M059J (cell line): ENCODE data around the gene MAGI2. TPM values are rescaled to one million over a fixed set of nuclear protein-coding genes. Genes with fewer than 3 reads are reported as not detected.

Experiments
- DNase-seq: peaks from one replicate; pipeline ENCODE4 v3.0.0-alpha.2; 2012; ENCODE audit warnings: low read depth
- total RNA-seq: library from RNA; depleted of rRNA; stranded (reverse); fragments of >200 nt; shearing (Covaris generic); gene quantifications from 2 replicates; pipeline ENCODE4 v1.2.3, GENCODE V29; 2014

MAGI2 gene
- total RNA-seq, 1 experiment from 2014 or later = 1.2 TPM

DNA sequence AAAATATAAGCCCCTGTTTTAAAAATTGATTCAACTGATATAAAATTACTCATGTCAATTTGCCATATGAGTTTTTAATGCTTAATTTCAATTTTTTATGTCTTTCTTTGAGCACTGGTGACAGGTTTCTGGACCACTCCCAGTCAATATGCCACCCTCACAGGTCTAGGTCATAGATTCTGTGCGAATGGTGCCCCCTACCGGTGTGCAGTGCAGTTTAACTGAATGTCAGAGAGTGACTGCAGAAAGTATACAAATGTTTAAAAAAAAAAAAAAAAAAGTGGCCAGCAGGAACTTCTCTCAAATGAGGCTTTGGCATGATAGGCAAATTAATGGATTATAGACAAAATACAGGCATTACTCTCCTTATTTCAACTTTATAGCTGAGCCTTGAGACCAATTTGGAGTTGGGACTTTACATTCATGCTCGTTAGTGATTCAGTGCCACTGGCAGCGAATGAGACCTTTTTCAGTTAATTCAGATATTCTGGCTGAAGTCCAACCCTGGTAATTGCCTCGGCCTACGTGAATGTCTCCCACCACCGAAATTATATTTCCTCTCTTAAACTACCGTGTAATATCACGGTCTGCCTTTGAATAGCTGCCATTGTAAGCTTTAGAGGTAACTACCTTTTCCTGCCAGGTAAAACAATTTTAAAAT, 1227.3 kb downstream of the MAGI2 start:
- peak; percentile 66 for DNase-seq

DNA sequence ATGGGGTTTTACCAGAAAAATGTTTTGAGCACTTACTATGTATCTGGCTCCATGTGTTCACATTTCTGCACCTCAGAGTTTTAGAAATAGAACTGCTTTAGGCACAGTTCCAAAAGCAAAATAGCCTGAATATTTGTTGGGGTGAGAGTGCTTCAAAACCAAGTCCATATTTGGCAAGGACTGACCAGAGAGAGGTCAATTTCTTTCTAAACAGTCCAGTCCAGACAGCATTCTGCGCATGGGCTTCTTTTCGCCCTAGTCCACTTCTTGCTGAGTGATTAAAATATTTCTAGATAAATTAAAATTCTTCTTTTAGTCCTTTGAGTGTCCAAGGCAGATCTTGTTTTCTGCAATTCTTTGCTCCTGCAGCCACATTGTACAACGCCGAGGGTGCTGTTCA, 1227.9 kb downstream of the MAGI2 start:
- DNase-seq = peak; percentile 9

DNA sequence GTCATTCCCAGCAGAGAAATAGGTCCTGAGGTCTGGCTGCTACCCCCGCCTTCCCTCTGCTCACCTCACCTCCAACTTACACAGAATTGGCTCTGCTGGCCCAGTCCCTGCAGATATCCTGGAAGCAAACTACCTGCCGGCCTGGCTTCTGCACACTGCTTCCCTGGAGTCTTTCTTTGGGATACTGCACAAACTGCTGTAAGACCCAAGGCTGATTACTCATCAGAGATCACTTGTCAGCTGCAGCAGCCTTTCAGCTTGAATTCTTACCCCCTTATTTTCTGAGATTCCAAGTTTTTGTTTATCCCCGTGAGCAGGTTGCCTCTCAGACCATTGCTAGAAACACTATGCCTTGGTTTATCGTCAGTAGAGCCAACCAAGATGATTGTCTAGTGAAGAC, 1228.5 kb downstream of the MAGI2 start:
- peak; percentile 37 for DNase-seq

DNA sequence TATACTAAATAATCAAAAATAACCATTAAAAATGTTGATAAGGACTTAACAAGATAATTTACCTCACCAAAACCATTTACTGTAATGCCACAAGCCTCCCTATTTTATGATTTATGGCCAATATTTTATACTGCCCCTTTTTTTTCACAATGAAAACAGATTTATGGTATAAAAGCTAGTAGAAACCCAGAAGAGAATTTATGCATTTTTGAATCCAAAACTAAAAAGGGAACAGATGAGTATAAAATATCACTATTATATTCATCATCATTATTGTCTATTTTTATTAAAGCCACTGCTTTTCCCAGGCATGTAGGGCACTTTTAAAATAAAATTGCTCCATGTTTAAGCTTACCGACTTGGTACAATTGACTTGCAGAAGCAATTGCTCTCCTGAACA, 1229.9 kb downstream of the MAGI2 start:
- DNase-seq = no peak

DNA sequence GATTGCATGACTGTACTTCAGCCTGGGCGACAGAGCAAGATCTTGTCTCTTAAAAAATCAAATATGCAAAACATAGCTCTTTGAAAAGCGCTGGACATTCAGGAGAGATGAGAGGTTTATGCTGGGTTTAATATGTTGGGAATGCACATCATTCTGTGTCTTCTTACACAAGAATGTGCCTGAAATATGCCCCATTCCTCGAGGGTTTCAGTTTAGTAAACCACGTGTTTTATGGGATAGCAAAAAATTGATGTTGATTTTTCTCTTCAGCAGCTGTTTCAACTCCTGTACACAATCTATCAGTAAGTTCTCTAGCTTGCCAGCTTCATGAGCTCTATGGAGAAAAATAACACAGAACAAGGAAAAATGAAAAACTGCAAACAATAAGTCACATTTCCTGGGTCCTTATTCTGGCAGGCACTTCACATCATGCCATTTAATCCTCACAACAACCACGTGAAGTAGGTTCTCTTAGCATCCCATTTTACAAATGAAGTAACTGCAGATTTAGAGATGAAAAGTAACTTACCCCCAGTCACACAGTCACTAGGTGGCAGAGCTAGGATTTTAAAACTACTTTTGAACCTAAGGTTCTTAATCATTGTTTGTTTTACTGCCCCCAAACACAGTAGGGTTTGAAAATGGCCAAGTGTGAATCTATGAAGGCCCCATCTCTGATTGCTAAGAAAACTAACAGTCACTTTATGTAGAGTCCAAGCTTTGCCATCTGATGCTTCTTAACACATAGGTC, 1231.3 kb downstream of the MAGI2 start:
- DNase-seq = no peak

DNA sequence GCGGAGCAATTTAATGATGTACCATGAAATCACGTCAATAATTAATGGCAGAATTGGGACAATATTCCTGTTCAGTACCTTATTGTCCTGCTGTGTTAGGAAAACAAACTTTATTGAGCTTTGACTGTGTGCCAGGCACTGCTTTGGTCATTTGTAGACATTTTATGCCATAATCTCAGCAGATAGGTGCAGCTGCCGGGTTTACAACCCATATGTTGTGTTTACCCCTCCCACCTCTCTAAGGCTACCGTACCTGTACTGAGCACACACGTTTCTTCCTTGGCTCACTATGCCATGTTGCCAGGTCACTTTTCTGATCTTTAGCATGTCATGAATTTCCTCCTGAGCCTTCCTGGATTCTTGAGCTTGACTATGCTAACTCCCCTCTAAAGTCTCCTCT, 1232.7 kb downstream of the MAGI2 start:
- DNase-seq = no peak

DNA sequence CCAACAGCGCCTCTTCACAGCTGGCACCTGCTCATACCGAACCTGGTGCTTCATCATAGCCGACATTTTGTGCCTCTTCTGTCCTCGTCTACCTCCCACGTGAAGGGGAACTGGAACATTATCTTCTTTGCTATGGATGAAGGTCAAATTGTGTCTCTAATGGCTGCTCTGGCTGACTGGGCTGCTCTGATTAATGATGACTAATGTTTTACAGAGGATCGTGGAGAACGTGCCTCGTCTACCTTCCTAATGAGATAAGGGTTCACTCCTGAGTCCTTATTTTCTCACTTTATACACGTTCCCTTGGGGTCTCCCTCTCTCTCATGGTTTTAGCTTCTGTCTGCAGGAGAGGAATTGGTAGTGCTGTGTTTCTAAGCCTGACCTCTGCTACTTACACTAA, 1234.6 kb downstream of the MAGI2 start:
- DNase-seq = peak; percentile 36

DNA sequence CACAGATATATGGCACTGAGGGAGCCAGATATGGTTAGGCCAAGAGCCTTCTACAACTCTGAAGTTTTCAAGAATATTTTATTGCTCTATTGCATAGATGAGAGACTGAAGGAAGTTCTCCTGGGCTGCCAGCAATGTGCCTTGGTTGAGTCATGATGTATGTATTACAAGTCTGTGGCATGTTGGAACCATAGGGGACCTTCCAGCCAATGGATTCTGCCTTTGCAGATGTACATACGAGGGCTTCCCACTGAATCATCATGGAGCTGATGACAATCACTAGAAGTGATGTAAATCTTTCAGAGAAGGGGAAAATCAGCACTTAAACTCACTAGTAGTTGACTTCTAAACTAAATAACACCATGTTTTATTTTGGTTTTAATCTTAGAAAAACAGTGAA, 1235.4 kb downstream of the MAGI2 start:
- DNase-seq = no peak

DNA sequence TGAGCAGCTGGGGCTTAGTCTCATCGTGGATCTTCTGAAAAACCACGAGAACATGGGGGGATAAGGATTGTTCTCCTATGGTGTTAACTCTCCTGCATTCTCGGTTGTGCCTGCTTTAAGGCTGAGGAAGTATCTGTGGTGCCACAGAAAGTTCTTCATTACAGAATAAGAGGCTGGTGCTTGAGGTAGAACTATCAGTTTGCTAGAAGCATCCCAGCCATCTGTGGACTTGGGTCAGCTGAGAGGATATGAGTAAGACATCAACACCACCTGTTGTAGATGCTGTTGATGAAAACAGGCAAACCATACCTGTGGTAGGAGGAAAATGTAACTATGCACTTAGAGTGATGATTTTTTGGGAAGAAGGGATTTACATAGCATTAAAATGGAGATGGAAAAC, 1238.3 kb downstream of the MAGI2 start:
- DNase-seq = no peak

DNA sequence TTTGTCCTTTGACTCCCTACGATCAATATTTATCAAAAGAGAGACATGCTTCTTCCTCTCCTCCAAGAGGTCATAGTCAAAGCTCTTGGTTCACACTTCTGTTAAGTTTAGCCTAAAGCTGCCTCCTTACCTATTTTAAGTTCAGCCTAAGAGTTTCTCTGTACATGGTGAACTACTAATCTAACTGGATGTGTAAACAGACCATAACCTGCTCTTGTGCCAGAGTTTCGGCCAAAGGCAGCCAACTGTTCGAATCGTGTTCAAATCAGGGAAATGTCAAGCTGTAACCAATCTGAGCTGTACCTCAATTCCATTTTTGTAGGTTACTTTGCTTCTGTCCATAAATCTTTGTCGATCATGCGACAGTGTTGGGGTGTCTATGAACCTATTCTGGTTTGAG, 1240.1 kb downstream of the MAGI2 start:
- no peak for DNase-seq

DNA sequence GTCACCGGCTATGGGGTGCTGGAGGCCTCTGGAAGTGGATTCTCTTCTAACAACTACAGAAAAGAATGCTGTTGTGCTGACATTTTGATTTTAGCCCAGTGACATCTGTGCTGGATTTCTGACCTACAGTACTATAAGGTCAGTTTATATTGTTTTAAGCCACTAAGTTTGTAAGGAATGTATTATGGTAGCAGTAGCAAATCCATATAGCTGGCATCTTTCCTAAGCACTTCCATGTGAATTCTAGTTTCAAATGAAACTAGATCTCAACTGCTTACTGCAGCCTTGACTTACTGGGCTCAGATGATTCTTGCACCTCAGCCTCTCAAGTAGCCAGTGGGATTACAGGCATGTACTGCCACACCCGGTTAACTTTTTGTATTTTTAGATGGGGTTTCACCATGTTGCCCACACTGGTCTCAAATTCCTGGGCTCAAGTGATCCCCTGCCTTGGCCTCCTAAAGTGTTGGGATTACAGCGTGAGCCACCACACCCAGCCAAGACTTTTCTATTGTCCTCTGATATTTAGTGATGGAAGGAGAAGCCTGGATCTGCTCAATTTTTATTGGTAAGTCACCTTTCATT, 1240.9 kb downstream of the MAGI2 start:
- DNase-seq = no peak

DNA sequence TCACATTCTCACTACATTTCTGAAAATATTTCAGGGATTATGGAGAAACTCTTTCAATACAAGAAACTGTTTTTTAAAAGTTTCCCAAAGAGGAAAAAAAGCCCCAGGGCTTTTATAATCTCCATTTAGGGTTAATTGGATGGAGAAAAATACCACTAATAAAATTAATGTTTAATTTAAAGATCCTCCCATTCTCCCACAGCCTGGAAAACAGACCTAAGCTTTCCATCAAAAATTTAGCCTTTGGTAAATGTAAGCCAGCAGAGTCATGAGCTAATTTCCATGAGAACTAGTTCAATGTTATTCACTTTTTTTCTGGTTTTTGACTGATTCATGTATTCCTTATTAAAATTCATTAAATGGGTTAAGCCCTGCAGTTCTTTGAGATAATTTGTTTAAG, 1246.2 kb downstream of the MAGI2 start:
- no peak for DNase-seq

DNA sequence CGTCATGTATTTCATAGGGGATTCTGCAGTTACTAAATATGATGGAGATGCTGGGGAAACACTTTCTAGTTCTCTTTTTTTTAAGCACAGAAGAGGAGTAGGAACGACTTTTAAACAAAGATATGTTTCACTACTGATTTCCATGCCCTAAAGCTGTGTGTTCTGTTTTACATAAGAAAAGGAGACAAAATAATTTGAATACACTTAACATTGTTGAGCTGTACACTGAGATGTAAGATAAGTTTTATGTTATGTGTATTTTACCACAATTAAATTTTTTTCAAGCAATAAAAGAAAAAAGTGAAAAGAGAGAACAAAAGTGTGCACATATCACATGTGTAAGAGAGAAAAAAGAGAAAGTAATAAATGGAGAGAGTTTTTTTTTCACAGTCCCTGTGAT, 1246.7 kb downstream of the MAGI2 start:
- no peak for DNase-seq

DNA sequence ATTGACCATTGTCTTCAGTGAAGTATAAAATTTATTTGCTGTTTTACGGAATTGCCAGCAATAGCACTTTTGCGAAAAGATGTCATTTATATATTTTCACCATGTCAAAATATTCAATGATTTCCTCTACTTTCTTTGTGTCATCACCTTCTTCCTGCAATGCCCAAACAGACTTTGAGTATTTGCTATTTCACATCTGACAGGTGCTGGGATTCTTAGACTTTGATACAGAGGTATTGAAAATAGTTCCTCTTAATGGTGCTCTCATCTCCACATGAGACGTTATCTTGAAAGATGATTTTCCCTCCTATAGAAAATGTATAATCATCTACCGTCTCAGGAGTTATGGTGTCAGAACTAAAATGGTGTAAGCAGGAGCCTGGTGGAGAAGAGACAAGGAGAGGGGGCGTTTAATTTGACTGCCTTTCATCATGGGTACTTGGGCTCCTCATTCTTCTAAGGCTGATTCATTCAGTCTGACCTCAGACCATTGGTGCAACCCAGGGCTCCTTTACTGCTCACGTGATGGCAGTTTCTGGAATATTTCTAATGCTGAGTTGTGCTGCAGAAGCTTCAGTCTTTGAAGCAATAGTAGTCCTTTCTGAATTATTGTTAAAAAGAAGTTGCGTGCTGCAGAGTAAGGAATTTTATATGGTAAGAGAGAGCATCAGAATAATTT, 1250.3 kb downstream of the MAGI2 start:
- no peak for DNase-seq

DNA sequence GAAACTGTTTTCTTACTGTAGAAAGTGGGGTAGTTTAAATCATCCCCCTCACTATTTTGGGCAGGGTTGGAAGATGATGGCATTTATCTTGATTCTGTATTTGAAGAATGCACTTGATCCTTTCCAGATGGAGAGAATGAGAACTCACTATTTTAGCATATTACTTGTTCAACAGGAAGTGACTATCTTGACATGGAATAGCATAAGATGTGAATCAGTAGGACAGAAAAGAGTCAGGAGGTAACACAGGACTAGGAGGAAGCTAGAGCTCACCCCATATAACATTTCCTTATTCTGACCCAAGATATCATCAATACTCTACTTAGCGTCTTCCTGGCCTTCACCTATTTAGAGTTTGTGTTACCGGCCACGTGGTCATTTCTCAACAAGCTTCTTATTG, 1254.7 kb downstream of the MAGI2 start:
- DNase-seq = peak; percentile 17

DNA sequence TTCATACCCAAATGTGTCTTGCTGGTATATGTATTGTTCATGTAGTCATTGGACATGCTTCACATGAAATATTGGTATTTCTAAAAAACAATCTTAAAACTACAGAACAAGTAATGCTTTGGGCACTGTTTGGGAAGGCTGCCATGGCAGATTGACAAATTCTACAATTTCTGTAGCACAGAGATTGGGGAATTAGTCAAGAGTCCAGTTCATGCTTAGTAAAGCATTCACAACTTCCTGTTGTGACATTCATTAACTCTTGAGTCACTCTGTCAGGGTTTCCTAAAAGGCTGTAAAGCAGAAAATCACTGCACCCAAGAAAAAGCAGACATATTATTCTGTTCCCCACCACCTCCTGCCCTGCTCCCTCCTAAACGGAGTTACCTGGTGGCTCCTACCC, 1256.0 kb downstream of the MAGI2 start:
- DNase-seq = peak; percentile 71

DNA sequence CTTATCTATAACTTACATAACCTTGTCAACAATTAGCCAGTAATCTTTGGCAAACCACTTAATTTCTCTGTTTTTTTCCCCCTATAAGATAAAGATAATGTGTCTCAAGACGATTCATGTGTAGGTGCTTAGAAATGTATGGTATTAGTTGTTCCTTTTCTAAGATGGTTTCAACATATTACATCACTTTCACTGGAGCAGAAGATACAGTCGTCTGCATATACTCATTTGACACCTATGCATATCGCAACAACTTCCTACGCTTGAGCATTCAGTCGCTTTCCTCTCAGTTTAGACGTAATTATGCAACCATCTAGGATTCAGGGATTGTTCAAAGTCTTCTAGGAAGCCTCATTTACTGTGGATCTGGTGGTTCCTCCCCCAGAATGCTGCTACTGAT, 1258.2 kb downstream of the MAGI2 start:
- no peak for DNase-seq

DNA sequence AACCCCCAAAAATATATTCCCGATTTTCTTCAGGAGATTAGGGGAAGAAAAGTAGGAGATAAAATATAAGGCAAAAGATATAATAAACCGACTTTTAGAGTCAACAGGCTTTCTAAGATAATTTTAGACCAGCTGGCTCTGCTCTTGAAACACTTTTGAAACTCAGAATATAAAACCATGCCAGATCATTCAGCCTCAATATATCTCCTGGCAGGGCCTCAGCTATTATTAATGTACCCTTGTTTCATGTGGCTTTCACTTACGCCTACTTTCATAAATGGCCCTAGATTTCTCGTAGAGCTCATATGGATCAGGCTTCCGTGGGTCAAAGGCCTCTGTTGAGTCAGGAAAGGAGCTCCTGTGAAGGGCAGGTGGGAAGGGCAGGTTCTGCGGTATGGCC, 1258.9 kb downstream of the MAGI2 start:
- DNase-seq = no peak

DNA sequence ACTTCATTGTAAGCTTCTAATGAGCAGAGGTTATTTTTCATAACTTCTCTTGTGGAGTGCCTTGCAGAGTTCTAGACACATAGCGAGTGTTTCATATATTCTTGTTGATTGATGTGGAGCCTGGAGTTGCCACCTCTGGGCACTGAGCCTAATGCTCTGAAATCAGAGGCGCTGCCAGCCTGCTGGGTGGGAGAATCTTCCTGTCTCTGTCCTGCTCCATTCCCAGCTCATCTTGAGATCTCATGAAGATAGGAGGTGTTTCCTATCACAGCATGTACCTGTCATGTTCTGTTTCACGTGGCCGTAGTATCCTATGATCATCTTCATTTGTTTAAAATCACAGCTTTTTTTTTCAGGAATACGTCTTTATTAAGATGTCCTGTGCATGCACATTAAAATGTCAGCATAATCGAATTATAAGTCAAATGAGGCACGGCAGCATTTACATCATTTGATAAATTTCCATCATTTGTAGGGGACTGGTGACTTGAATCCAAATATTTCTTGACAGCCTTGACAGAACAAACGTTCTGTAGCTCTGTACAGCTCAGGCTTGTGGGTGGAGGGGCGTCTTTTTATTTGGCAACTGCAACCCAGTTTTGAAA, 1261.9 kb downstream of the MAGI2 start:
- DNase-seq = no peak

DNA sequence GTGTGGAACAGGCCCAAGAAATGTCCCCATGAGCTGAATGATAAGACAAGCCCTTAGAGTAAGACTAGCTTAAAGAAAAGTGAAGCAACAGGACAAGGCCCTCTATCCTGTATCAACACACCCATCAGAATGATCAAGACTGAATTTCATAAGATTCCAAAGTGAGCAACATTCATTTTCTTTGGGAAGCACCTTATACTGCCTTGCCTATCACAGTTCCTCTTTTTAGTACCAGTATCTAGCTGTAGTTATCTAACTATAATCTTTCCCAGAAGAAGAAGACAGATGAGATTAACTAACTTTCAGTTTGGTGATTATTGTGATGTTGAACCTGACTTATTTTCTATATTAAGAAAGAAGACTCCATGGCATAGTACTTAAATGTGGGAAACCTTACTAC, 1263.7 kb downstream of the MAGI2 start:
- DNase-seq = no peak

DNA sequence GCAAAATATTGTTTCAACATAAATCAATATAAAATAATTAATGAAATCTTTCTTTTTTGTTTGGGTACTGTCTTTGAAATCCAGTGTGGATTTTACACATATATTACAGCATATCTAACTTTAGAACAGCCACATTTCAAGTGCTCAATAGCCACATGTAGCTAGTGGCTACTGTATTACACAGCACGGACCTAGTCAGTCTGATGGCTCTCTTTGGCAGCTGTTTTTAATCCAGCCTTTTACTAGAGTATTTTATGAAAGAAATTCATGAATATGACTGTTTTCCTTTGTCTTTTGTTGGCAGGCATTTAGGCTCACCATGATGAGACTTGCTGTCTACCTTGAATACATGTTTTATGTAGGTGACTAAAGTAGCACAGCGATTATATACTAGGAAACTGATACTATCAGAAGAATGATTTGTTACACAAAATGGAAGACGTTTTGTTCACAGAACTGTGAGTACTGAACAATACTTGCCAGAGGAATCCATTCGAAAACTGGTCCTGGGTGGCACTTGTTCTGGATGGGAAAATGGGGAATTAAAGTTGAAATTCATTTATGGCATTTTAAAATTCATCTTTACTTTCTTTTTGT, 1268.2 kb downstream of the MAGI2 start:
- DNase-seq = no peak

DNA sequence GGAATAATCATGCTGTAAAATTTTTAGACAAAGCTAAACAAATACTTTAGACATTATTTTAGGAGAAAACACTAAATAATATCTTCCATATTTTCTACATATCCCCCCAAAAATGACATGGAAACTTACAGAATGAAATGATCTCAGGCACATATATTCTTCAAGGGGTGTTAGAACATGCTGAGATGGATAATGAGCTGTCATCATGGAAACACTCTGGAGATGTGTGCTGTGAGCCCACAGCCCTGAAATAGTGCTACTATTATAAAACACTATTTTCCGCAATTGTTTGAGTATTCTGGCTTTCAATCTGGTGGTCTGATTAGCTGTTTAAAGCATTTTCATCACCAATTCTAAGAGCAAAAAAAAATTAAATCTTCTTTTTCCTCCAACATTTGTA, 1269.2 kb downstream of the MAGI2 start:
- DNase-seq = no peak
